K562 (cell line): ENCODE data around the gene ARL5C. TPM values are rescaled to one million over a fixed set of nuclear protein-coding genes. Genes with fewer than 3 reads are reported as not detected.

Experiments used
- BHLHE40 ChIP-seq: IDR thresholded peaks from 2 replicates; pipeline ENCODE4 v1.6.1; 2011; ENCODE audit warnings: low read length, improper control_type of control experiment
- GABPB2 ChIP-seq: fragments of 250-450 bp; sonication (Bioruptor Pico); conservative IDR thresholded peaks from 2 replicates; pipeline ENCODE4 v1.5.1; 2021; ENCODE audit warnings: mild to moderate bottlenecking
- ILF3 ChIP-seq: fragments of 450-650 bp; IDR thresholded peaks from 2 replicates; pipeline ENCODE4 v1.6.1; 2018; ENCODE audit warnings: antibody characterized with exemption, mild to moderate bottlenecking, moderate library complexity, borderline replicate concordance
- JUND ChIP-seq, 2 experiments: IDR thresholded peaks; 2 replicates in 1 of 2; 3 replicates in 1 of 2; pipeline ENCODE4 v1.6.1; 2011; ENCODE audit warnings: borderline replicate concordance in 2 of 2, low read depth in 2 of 2, low read length in 2 of 2, improper control_type of control experiment in 1 of 2, missing biosample characterization in 1 of 2, missing genetic modification characterization in 1 of 2, missing genetic modification reagents in 1 of 2
- KHSRP ChIP-seq: fragments of 450-650 bp; IDR thresholded peaks from 2 replicates; pipeline ENCODE4 v1.6.1; 2017
- KLF16 ChIP-seq: IDR thresholded peaks from 2 replicates; pipeline ENCODE4 v1.6.1; 2016; ENCODE audit warnings: antibody characterized with exemption
- MAFG ChIP-seq: fragments of 450-650 bp; conservative IDR thresholded peaks from 2 replicates; pipeline ENCODE4 v1.6.1; 2016; ENCODE audit warnings: missing genetic modification characterization, missing compliant biosample characterization
- MBD2 ChIP-seq: sonication (generic); IDR thresholded peaks from 2 replicates; pipeline ENCODE4 v1.6.1; 2016; ENCODE audit warnings: low read depth, borderline replicate concordance
- MYC ChIP-seq, 2 experiments: fragments of 250-450 bp in 1 of 2; sonication (Bioruptor Pico) in 1 of 2; IDR thresholded peaks; 2 replicates each; pipeline versions ENCODE4 v1.5.1 to v1.6.1; 2012 to 2021; ENCODE audit warnings: low read depth in 2 of 2, borderline replicate concordance in 1 of 2, improper control_type of control experiment in 1 of 2, low read length in 1 of 2, mild to moderate bottlenecking in 1 of 2, moderate library complexity in 1 of 2
- NCOR1 ChIP-seq: fragments of 450-650 bp; IDR thresholded peaks from 2 replicates; pipeline ENCODE4 v1.6.1; 2016; ENCODE audit warnings: mild to moderate bottlenecking, moderate library complexity
- NFIX ChIP-seq: fragments of 250-450 bp; sonication (Bioruptor Pico); IDR thresholded peaks from 2 replicates; pipeline ENCODE4 v1.4.0; 2020; ENCODE audit warnings: low read depth, mild to moderate bottlenecking, moderate library complexity
- NR3C1 ChIP-seq: sonication (generic); formaldehyde crosslinking; IDR thresholded peaks from 2 replicates; pipeline ENCODE4 v1.8.1; 2022; ENCODE audit warnings: missing genetic modification reagents
- POLR2H ChIP-seq: IDR thresholded peaks from 2 replicates; pipeline ENCODE4 v1.6.1; 2016; ENCODE audit warnings: missing genetic modification characterization, low read depth, mild to moderate bottlenecking, control low read depth, missing compliant biosample characterization, moderate library complexity
- RBBP5 ChIP-seq: fragments of 200-600 bp; sonication (generic); IDR thresholded peaks from 2 replicates; pipeline ENCODE4 v1.6.1; 2012; ENCODE audit warnings: borderline replicate concordance, mild to moderate bottlenecking, low read length, control low read depth, inconsistent platforms; ENCODE audit not compliant: insufficient read depth, poor library complexity, severe bottlenecking
- SRSF7 ChIP-seq: fragments of 200-400 bp; formaldehyde crosslinking; optimal IDR thresholded peaks from 2 replicates; pipeline ENCODE3; 2017; ENCODE audit warnings: mild to moderate bottlenecking, low read depth, low read length
- ZNF174 ChIP-seq: fragments of 250-450 bp; sonication (Bioruptor Pico); IDR thresholded peaks from 2 replicates; pipeline ENCODE4 v1.4.0; 2020; ENCODE audit warnings: mild to moderate bottlenecking
- ZNF212 ChIP-seq: fragments of 450-650 bp; formaldehyde crosslinking; IDR thresholded peaks from 2 replicates; pipeline ENCODE4 v1.4.0; 2020; ENCODE audit warnings: mild to moderate bottlenecking
- ZZZ3 ChIP-seq: fragments of 450-650 bp; IDR thresholded peaks from 2 replicates; pipeline ENCODE4 v1.6.1; 2016; ENCODE audit warnings: antibody characterized with exemption, mild to moderate bottlenecking, moderate library complexity
- polyA plus RNA-seq, 8 experiments: library from polyadenylated mRNA; depleted of rRNA in 4 of 8; stranded (reverse) in 5 of 8; unstranded in 3 of 8; fragments of >200 nt; fragmentation: Nextera tagmentation in 2 of 8; fragmentation: Illumina TruSeq in 1 of 8; extraction: Ambion mirVana in 2 of 8; extraction: Trizol in 1 of 8; gene quantifications; 2 replicates each; pipeline versions ENCODE4 v1.2.1 to v1.2.3, GENCODE V29; 2011 to 2014; ENCODE audit warnings: inconsistent platforms in 1 of 8, missing spikeins in 1 of 8
- total RNA-seq, 7 experiments: library from RNA; depleted of rRNA in 6 of 7; stranded (reverse); fragments of >200 nt in 6 of 7; fragmentation: Illumina TruSeq in 2 of 7; extraction: Trizol in 2 of 7; gene quantifications; 2 replicates each; pipeline versions ENCODE4 v1.2.1 to v1.2.3, GENCODE V29; 2011 to 2021; ENCODE audit warnings: low replicate concordance in 1 of 7
- TF ChIP-seq, protein P1 (sequence below): fragments of 450-650 bp; IDR thresholded peaks from one replicate; pipeline ENCODE4 v1.6.1; 2018; ENCODE audit warnings: mild to moderate bottlenecking, moderate library complexity; ENCODE audit not compliant: partially characterized antibody
- TF ChIP-seq, protein P2 (sequence below): fragments of 200-800 bp; sonication (Bioruptor generic); IDR thresholded peaks from 2 replicates; pipeline ENCODE4 v1.6.1; 2017; ENCODE audit warnings: missing genetic modification characterization, missing compliant biosample characterization
- TF ChIP-seq, protein P3 (sequence below): fragments of 250-450 bp; sonication (Bioruptor Pico); IDR thresholded peaks from 2 replicates; pipeline ENCODE4 v1.6.1; 2021; ENCODE audit warnings: mild to moderate bottlenecking
- TF ChIP-seq, protein P4 (sequence below): fragments of 450-650 bp; formaldehyde crosslinking; IDR thresholded peaks from 2 replicates; pipeline ENCODE4 v1.4.0; 2020; ENCODE audit warnings: mild to moderate bottlenecking, moderate library complexity
- TF ChIP-seq, protein P5 (sequence below): sonication (generic); formaldehyde crosslinking; IDR thresholded peaks from 2 replicates; pipeline ENCODE4 v1.8.1; 2022; ENCODE audit warnings: missing genetic modification reagents

The ARL5C gene
- total and polyA plus RNA-seq, 9 of the 15 experiments (the other 6 are each of a cell fraction or from before 2014, with no cell fraction given) = not detected

DNA sequence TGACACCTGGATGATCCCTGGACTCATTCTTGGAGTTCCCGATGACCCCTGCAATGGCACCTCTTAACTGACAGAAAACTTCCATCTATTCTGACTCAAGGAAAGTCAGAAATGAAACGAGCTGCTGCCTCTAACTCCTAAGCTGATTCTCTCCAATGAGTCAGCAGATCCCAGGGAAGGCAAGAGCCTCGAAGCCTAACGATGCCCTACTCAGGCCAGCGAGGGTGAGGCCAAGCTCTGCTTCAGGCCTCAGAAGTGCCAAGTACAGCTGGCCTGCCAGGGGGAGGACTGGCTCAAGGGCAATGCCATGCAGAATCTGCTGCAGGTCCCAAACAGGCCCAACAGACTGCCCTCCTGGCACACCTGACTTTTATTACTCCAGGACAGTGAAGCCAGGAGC, 50.8 kb downstream of the ARL5C start (continued):
- TF ChIP-seq, protein P1, sequence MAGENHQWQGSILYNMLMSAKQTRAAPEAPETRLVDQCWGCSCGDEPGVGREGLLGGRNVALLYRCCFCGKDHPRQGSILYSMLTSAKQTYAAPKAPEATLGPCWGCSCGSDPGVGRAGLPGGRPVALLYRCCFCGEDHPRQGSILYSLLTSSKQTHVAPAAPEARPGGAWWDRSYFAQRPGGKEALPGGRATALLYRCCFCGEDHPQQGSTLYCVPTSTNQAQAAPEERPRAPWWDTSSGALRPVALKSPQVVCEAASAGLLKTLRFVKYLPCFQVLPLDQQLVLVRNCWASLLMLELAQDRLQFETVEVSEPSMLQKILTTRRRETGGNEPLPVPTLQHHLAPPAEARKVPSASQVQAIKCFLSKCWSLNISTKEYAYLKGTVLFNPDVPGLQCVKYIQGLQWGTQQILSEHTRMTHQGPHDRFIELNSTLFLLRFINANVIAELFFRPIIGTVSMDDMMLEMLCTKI = no peak
- TF ChIP-seq JUND (IDR thresholded peaks at IDR 0.05; ENCODE audit: borderline replicate concordance, low read depth, low read length) = peak; percentile 3; the same call in 1 of the 2 replicates
- no peak for TF ChIP-seq JUND (tag; IDR thresholded peaks at IDR 0.05; ENCODE audit: borderline replicate concordance, low read depth, low read length)
- no peak for TF ChIP-seq NR3C1 (CRISPR knock-in tag)
- no peak for TF ChIP-seq ZNF174 (CRISPR knock-in tag)
- TF ChIP-seq, protein P2, sequence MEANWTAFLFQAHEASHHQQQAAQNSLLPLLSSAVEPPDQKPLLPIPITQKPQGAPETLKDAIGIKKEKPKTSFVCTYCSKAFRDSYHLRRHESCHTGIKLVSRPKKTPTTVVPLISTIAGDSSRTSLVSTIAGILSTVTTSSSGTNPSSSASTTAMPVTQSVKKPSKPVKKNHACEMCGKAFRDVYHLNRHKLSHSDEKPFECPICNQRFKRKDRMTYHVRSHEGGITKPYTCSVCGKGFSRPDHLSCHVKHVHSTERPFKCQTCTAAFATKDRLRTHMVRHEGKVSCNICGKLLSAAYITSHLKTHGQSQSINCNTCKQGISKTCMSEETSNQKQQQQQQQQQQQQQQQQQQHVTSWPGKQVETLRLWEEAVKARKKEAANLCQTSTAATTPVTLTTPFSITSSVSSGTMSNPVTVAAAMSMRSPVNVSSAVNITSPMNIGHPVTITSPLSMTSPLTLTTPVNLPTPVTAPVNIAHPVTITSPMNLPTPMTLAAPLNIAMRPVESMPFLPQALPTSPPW (CRISPR knock-in tag) = no peak
- no peak for TF ChIP-seq NCOR1
- no peak for TF ChIP-seq SRSF7
- no peak for TF ChIP-seq KLF16
- TF ChIP-seq BHLHE40 = 0 out of 2 replicates have a peak, but pooled peaks have one; percentile 45
- TF ChIP-seq ZZZ3 = no peak
- no peak for TF ChIP-seq NFIX
- peak; percentile 94 for TF ChIP-seq MAFG (tag)
- TF ChIP-seq GABPB2 (CRISPR knock-in tag) = no peak
- TF ChIP-seq, protein P3, sequence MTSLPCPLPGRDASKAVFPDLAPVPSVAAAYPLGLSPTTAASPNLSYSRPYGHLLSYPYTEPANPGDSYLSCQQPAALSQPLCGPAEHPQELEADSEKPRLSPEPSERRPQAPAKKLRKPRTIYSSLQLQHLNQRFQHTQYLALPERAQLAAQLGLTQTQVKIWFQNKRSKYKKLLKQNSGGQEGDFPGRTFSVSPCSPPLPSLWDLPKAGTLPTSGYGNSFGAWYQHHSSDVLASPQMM (CRISPR knock-in tag) = no peak
- TF ChIP-seq, protein P4, sequence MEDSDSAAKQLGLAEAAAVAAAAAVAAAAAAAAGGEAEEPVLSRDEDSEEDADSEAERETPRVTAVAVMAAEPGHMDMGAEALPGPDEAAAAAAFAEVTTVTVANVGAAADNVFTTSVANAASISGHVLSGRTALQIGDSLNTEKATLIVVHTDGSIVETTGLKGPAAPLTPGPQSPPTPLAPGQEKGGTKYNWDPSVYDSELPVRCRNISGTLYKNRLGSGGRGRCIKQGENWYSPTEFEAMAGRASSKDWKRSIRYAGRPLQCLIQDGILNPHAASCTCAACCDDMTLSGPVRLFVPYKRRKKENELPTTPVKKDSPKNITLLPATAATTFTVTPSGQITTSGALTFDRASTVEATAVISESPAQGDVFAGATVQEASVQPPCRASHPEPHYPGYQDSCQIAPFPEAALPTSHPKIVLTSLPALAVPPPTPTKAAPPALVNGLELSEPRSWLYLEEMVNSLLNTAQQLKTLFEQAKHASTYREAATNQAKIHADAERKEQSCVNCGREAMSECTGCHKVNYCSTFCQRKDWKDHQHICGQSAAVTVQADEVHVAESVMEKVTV (CRISPR knock-in tag) = no peak
- TF ChIP-seq ILF3 = no peak
- TF ChIP-seq ZNF212 (CRISPR knock-in tag) = no peak
- no peak for TF ChIP-seq MBD2
- TF ChIP-seq RBBP5 = no peak
- TF ChIP-seq, protein P5, sequence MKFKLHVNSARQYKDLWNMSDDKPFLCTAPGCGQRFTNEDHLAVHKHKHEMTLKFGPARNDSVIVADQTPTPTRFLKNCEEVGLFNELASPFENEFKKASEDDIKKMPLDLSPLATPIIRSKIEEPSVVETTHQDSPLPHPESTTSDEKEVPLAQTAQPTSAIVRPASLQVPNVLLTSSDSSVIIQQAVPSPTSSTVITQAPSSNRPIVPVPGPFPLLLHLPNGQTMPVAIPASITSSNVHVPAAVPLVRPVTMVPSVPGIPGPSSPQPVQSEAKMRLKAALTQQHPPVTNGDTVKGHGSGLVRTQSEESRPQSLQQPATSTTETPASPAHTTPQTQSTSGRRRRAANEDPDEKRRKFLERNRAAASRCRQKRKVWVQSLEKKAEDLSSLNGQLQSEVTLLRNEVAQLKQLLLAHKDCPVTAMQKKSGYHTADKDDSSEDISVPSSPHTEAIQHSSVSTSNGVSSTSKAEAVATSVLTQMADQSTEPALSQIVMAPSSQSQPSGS = no peak
- TF ChIP-seq KHSRP = no peak
- TF ChIP-seq MYC (IDR thresholded peaks at IDR 0.05; ENCODE audit: low read depth, low read length) = 0 out of 2 replicates have a peak, but pooled peaks have one; percentile 19
- TF ChIP-seq MYC (CRISPR knock-in tag; IDR thresholded peaks at IDR 0.05; ENCODE audit: borderline replicate concordance, low read depth) = no peak
- no peak for TF ChIP-seq POLR2H
